ENCODE measurements around the gene ABCA1. TPM values are rescaled to one million over a fixed set of nuclear protein-coding genes. Genes with fewer than 3 reads are reported as not detected.

Gene ABCA1
- total RNA-seq, 3 donors from 2014 or later: 26.6 to 111 (median 36.8) TPM

- no peak for DNase-seq
- intact Hi-C loops (cut with DNase I, micrococcal nuclease): loop anchor here in 1 of 2 donors (10.0 kb wide), 3 partner anchors 60 to 300 kb away; partner anchors contain the start of gene ABCA1
- no peak for TF ChIP-seq CTCF (IDR thresholded peaks at IDR 0.05)
These were observed 63.3 kb downstream of the ABCA1 start for GRCh38 chr9:104864675-104865104.

GRCh38 chr9:104863180-104863883, 64.6 kb downstream of the ABCA1 start:
- DNase-seq: peak in 1 of 3 donors; percentile 64
- H3K9me3 ChIP-seq: no peaks in the 10 kb centered on the region
- intact Hi-C loops (cut with DNase I, micrococcal nuclease): loop anchor here in 1 of 2 donors (10.0 kb wide), 3 partner anchors 61 to 301 kb away; partner anchors contain the start of gene ABCA1
- peak; percentile 78 for ATAC-seq
- TF ChIP-seq CTCF (IDR thresholded peaks at IDR 0.05): no peak
- no peaks in the 10 kb centered on the region for H3K36me3 ChIP-seq (ENCODE audit: low read depth)
- peaks cover 5% of the 10 kb centered on the region for H3K4me1 ChIP-seq (ENCODE audit: low read depth)
- H3K4me3 ChIP-seq: no peak overlapping the region

More at GRCh38 chr9:104864675-104865104, 63.3 kb downstream of the ABCA1 start:
- no peak for ATAC-seq
- no peak overlapping the region for H3K4me3 ChIP-seq
- H3K36me3 ChIP-seq (ENCODE audit: low read depth): no peaks in the 10 kb centered on the region
- no peaks in the 10 kb centered on the region for H3K9me3 ChIP-seq
- peaks cover 13% of the 10 kb centered on the region for H3K4me1 ChIP-seq (ENCODE audit: low read depth)

GRCh38 chr9:104861397-104861796, 66.6 kb downstream of the ABCA1 start:
- H3K4me1 ChIP-seq (ENCODE audit: low read depth): peaks cover 5% of the 10 kb centered on the region
- no peaks in the 10 kb centered on the region for H3K9me3 ChIP-seq
- H3K36me3 ChIP-seq (ENCODE audit: low read depth): no peaks in the 10 kb centered on the region
- intact Hi-C loops (cut with DNase I, micrococcal nuclease): loop anchor here in 1 of 2 donors (10.0 kb wide), 3 partner anchors 63 to 303 kb away; partner anchors contain the start of gene ABCA1
- no peak for TF ChIP-seq CTCF (IDR thresholded peaks at IDR 0.05)
- no peak overlapping the region for H3K4me3 ChIP-seq
- ATAC-seq: no peak
- no peak for DNase-seq

- intact Hi-C loops (cut with DNase I, micrococcal nuclease): loop anchor here in 1 of 2 donors (10.0 kb wide), 3 partner anchors 65 to 305 kb away; partner anchors contain the start of gene ABCA1
These were observed 67.7 kb downstream of the ABCA1 start for GRCh38 chr9:104860263-104860662.

GRCh38 chr9:104858846-104859245, 69.1 kb downstream of the ABCA1 start:
- DNase-seq (no peak), ATAC-seq (no peak)
- Histone ChIP-seq H3K36me3 (ENCODE audit: low read depth) (no peaks in the 10 kb centered on the region), H3K9me3 (no peaks in the 10 kb centered on the region), H3K4me3 (no peak overlapping the region), H3K4me1 (ENCODE audit: low read depth) (peaks cover 5% of the 10 kb centered on the region)
- no peak for TF ChIP-seq CTCF (IDR thresholded peaks at IDR 0.05)
- intact Hi-C loops (cut with DNase I, micrococcal nuclease): no loop called here

More at GRCh38 chr9:104860263-104860662, 67.7 kb downstream of the ABCA1 start:
- Histone ChIP-seq H3K9me3 (no peaks in the 10 kb centered on the region), H3K4me3 (no peak overlapping the region), H3K36me3 (ENCODE audit: low read depth) (no peaks in the 10 kb centered on the region), H3K4me1 (ENCODE audit: low read depth) (peaks cover 5% of the 10 kb centered on the region)
- ATAC-seq (no peak), DNase-seq (no peak)
- TF ChIP-seq CTCF (IDR thresholded peaks at IDR 0.05): no peak
